Measurements from ENCODE around the gene TMEM120A. TPM values are rescaled to one million over a fixed set of nuclear protein-coding genes. Genes with fewer than 3 reads are reported as not detected.

TMEM120A gene
- total RNA-seq, 1 experiment from 2014 or later: 17.9 TPM

GRCh38 chr7:75971309-75971960 lies 23.0 kb downstream of the TMEM120A start:
- ATAC-seq (no peak), DNase-seq (no peak)
- ChIA-PET CTCF (no interaction called here), POLR2A (ENCODE audit: unreplicated experiment) (no interaction called here)
- Histone ChIP-seq H3K4me3 (ENCODE audit: low read length) (no peak overlapping the region), H3K4me1 (ENCODE audit: insufficient read depth, low read length) (no peaks in the 10 kb centered on the region), H3K27me3 (ENCODE audit: low read length) (no peaks in the 10 kb centered on the region), H3K36me3 (ENCODE audit: low read depth, low read length) (no peaks in the 10 kb centered on the region; the same call in 1 of the 2 replicates), H3K79me2 (ENCODE audit: low read length) (no peaks in the 10 kb centered on the region), H2AFZ (ENCODE audit: low read length) (no peak overlapping the region), H3K9me2 (replicated peaks; ENCODE audit: low read length) (no peaks in the 10 kb centered on the region), H4K20me1 (ENCODE audit: low read length) (no peaks in the 10 kb centered on the region), H3K9ac (ENCODE audit: low read length) (no peak overlapping the region), H3K27ac (ENCODE audit: low read length) (no peak overlapping the region), H3K9me3 (ENCODE audit: low read length) (no peaks in the 10 kb centered on the region), H3F3A (ENCODE audit: low read length, unreplicated experiment) (no peaks in the 10 kb centered on the region), H3K4me2 (ENCODE audit: low read length) (no peak overlapping the region)
- intact Hi-C loops (cut with micrococcal nuclease): no loop called here
- TF ChIP-seq EZH2phosphoT487 (IDR thresholded peaks at IDR 0.05; ENCODE audit: borderline replicate concordance, low read length) (no peak), CTCF (conservative IDR thresholded peaks at IDR 0.05; ENCODE audit: low read depth, low read length) (no peak), EZH2 (IDR thresholded peaks at IDR 0.05; ENCODE audit: low read length, unreplicated experiment) (no peak)
- no TSS peak for BruUV-seq (replicated peaks)

GRCh38 chr7:75969704-75970498 lies 24.5 kb downstream of the TMEM120A start:
- Histone ChIP-seq H3K4me3 (ENCODE audit: low read length) (no peak overlapping the region), H3K27me3 (ENCODE audit: low read length) (no peaks in the 10 kb centered on the region), H3K27ac (ENCODE audit: low read length) (no peak overlapping the region), H4K20me1 (ENCODE audit: low read length) (no peaks in the 10 kb centered on the region), H3K9me2 (replicated peaks; ENCODE audit: low read length) (no peaks in the 10 kb centered on the region), H3F3A (ENCODE audit: low read length, unreplicated experiment) (no peaks in the 10 kb centered on the region), H2AFZ (ENCODE audit: low read length) (no peak overlapping the region), H3K9me3 (ENCODE audit: low read length) (no peaks in the 10 kb centered on the region), H3K4me1 (ENCODE audit: insufficient read depth, low read length) (no peaks in the 10 kb centered on the region), H3K36me3 (ENCODE audit: low read depth, low read length) (no peaks in the 10 kb centered on the region; the same call in 1 of the 2 replicates), H3K9ac (ENCODE audit: low read length) (no peak overlapping the region), H3K79me2 (ENCODE audit: low read length) (no peaks in the 10 kb centered on the region), H3K4me2 (ENCODE audit: low read length) (no peak overlapping the region)
- intact Hi-C loops (cut with micrococcal nuclease): no loop called here
- BruUV-seq (replicated peaks): no TSS peak
- ChIA-PET POLR2A (ENCODE audit: unreplicated experiment) (interaction anchor here (0.6 kb wide), 1 partner anchor 29 kb away, joined by 6 read pairs; no protein-coding TSS in a partner anchor), CTCF (no interaction called here)
- DNase-seq: no peak
- TF ChIP-seq CTCF (conservative IDR thresholded peaks at IDR 0.05; ENCODE audit: low read depth, low read length): no peak
- no peak for TF ChIP-seq EZH2phosphoT487 (IDR thresholded peaks at IDR 0.05; ENCODE audit: borderline replicate concordance, low read length)
- no peak for TF ChIP-seq EZH2 (IDR thresholded peaks at IDR 0.05; ENCODE audit: low read length, unreplicated experiment)
- ATAC-seq: no peak

GRCh38 chr7:75969182-75969581 lies 25.2 kb downstream of the TMEM120A start:
- no peaks in the 10 kb centered on the region for H3K4me1 ChIP-seq (ENCODE audit: insufficient read depth, low read length)
- no peak for DNase-seq
- no peaks in the 10 kb centered on the region for H4K20me1 ChIP-seq (ENCODE audit: low read length)
- no peaks in the 10 kb centered on the region for H3K9me2 ChIP-seq (replicated peaks; ENCODE audit: low read length)
- no peak overlapping the region for H3K4me2 ChIP-seq (ENCODE audit: low read length)
- no peaks in the 10 kb centered on the region for H3F3A ChIP-seq (ENCODE audit: low read length, unreplicated experiment)
- no peak overlapping the region for H3K9ac ChIP-seq (ENCODE audit: low read length)
- H3K36me3 ChIP-seq (ENCODE audit: low read depth, low read length): no peaks in the 10 kb centered on the region; the same call in 1 of the 2 replicates
- no peak overlapping the region for H3K27ac ChIP-seq (ENCODE audit: low read length)
- POLR2A ChIA-PET (ENCODE audit: unreplicated experiment): no interaction called here
- no peaks in the 10 kb centered on the region for H3K9me3 ChIP-seq (ENCODE audit: low read length)
- no peak for ATAC-seq
- no peak for TF ChIP-seq EZH2phosphoT487 (IDR thresholded peaks at IDR 0.05; ENCODE audit: borderline replicate concordance, low read length)
- TF ChIP-seq CTCF (conservative IDR thresholded peaks at IDR 0.05; ENCODE audit: low read depth, low read length): no peak
- TF ChIP-seq EZH2 (IDR thresholded peaks at IDR 0.05; ENCODE audit: low read length, unreplicated experiment): no peak
- CTCF ChIA-PET: no interaction called here
- intact Hi-C loops (cut with micrococcal nuclease): no loop called here
- H2AFZ ChIP-seq (ENCODE audit: low read length): no peak overlapping the region
- no peak overlapping the region for H3K4me3 ChIP-seq (ENCODE audit: low read length)
- no peaks in the 10 kb centered on the region for H3K79me2 ChIP-seq (ENCODE audit: low read length)
- BruUV-seq (replicated peaks): no TSS peak
- no peaks in the 10 kb centered on the region for H3K27me3 ChIP-seq (ENCODE audit: low read length)

Measured in PC-3 (cell line).